Measurements from ENCODE around the gene SPEM2. TPM values are rescaled to one million over a fixed set of nuclear protein-coding genes. Genes with fewer than 3 reads are reported as not detected.

The SPEM2 gene
- total and polyA plus RNA-seq, 2 of the 4 experiments (the other 2 are of a cell fraction): not detected

- Histone ChIP-seq H3K9me1 (ENCODE audit: insufficient read depth, low read length) (0 out of 2 replicates have a peak, but pooled peaks cover 4% of the 10 kb centered on the region), H3K27me3 (ENCODE audit: control insufficient read depth, insufficient read depth, low read length) (no peaks in the 10 kb centered on the region), H2BK20ac (ENCODE audit: low read depth, low read length) (no peak overlapping the region), H4K5ac (ENCODE audit: low read depth, low read length) (peak overlapping the region; percentile 18; the same call in 1 of the 2 replicates), H3K4ac (ENCODE audit: low read depth, low read length) (peak overlapping the region; percentile 86), H4K20me1 (ENCODE audit: insufficient read depth, low read length) (peaks cover 7% of the 10 kb centered on the region), H3K14ac (replicated peaks; ENCODE audit: low read depth, low read length) (peak overlapping the region; percentile 94), H2AFZ (replicated peaks; ENCODE audit: low read length, poor library complexity) (peak overlapping the region; percentile 94), H3K36me3 (ENCODE audit: control insufficient read depth, insufficient read depth, low read length) (peaks cover 22% of the 10 kb centered on the region), H4K91ac (ENCODE audit: insufficient read depth, low read depth, low read length) (peak overlapping the region; percentile 61), H3K18ac (ENCODE audit: low read depth, low read length) (peak overlapping the region; percentile 70; the same call in 1 of the 2 replicates), H2BK120ac (ENCODE audit: low read depth, low read length) (peak overlapping the region; percentile 60), H3K56ac (ENCODE audit: extremely low read depth, insufficient read depth, low read length) (peak overlapping the region; percentile 64), H3K4me3 (ENCODE audit: insufficient read depth, low read depth, low read length) (peak overlapping the region; percentile 94), H3K79me1 (ENCODE audit: low read depth in 1 of 2, low read length in 2 of 2) (peaks cover 11 to 54% of the 10 kb centered on the region in 2 experiments), H2BK15ac (ENCODE audit: low read depth, low read length) (no peak overlapping the region), H2BK5ac (ENCODE audit: low read depth, low read length, poor library complexity, severe bottlenecking) (peak overlapping the region; percentile 59), H2AK5ac (ENCODE audit: low read depth, low read length) (peak overlapping the region; percentile 85), H4K8ac (ENCODE audit: low read depth in 2 of 2, low read length in 2 of 2) (peak overlapping the region; percentile 15 to 74; a peak in 3 of 4 replicates), H3K4me1 (ENCODE audit: control insufficient read depth, insufficient read depth, low read length) (peaks cover 9% of the 10 kb centered on the region), H2AK9ac (replicated peaks; ENCODE audit: low read depth, low read length, poor library complexity) (peak overlapping the region; percentile 100), H3K27ac (ENCODE audit: insufficient read depth, low read length) (peak overlapping the region; percentile 73), H3K4me2 (ENCODE audit: low read depth, low read length) (peak overlapping the region; percentile 96), H3K9me3 (ENCODE audit: control insufficient read depth, insufficient read depth, low read length) (no peaks in the 10 kb centered on the region), H3K23ac (ENCODE audit: low read depth, low read length) (peak overlapping the region; percentile 97), H3K9ac (ENCODE audit: low read depth, low read length) (peak overlapping the region; percentile 90)
- dilution Hi-C loops (cut with HindIII; ENCODE audit: low sequenced_read_pairs, unreplicated experiment) (no loop called here), in situ Hi-C loops (cut with MboI; ENCODE audit: low sequenced_read_pairs) (no loop called here), intact Hi-C loops (cut with micrococcal nuclease) (loop anchor here (2.0 kb wide), 2 partner anchors 31 to 55 kb away; no protein-coding TSS in a partner anchor)
- no peak for TF ChIP-seq RFX5 (IDR thresholded peaks at IDR 0.05; ENCODE audit: low read depth, low read length)
- peak; percentile 19; the same call in 1 of the 2 replicates for TF ChIP-seq MXI1 (IDR thresholded peaks at IDR 0.05; ENCODE audit: borderline replicate concordance, low read depth, low read length)
- TF ChIP-seq SMC3 (IDR thresholded peaks at IDR 0.05; ENCODE audit: low read depth, low read length): 0 out of 2 replicates have a peak, but pooled peaks have one; percentile 2
- CTCF ChIA-PET: interaction anchor here (1.1 kb wide), 1 partner anchor 31 kb away, joined by 3 read pairs; no protein-coding TSS in a partner anchor
- WGBS, 2 experiments (ENCODE audit: extremely low coverage in 2 of 2, insufficient read length in 1 of 2): 5% methylated on average over 4 of the region's 38 CpGs; no CpG with 5 or more reads in 1 of the 2 experiments
- ATAC-seq (ENCODE audit: low read depth) (no peak), DNase-seq (no peak)
- POLR2A ChIA-PET (ENCODE audit: unreplicated experiment): interaction anchor here (0.6 to 0.7 kb wide), 2 partner anchors 15 to 32 kb away, joined by 3 to 8 read pairs; partner anchors contain the start of gene SPEM1
- no TSS peak for BruUV-seq (replicated peaks)
These were observed 19.8 kb upstream of the SPEM2 start for GRCh38 chr17:7405350-7406234.
